GM10248 (cell line): ENCODE measurements around the gene SASH3.

Experiments used
- CTCF ChIA-PET: fragments of 300-600 bp; sonication (Branson Sonifier 250); formaldehyde crosslinking; extraction: SDS; loops from one replicate; lab custom pipeline; 2021; ENCODE audit warnings: antibody characterized with exemption; lab: Yijun Ruan, JAX
- POLR2A ChIA-PET: fragments of 350-650 bp; sonication (Branson Sonifier 250); formaldehyde crosslinking; extraction: SDS; loops from one replicate; lab custom pipeline; 2020; ENCODE audit warnings: antibody characterized with exemption; lab: Yijun Ruan, JAX
- DNase-seq: peaks from one replicate; pipeline ENCODE4 v3.0.0; 2012; ENCODE audit errors: extremely low spot score
- CTCF ChIP-seq: IDR thresholded peaks from 2 replicates; pipeline ENCODE4 v1.5.1; 2012; ENCODE audit warnings: mild to moderate bottlenecking, low read depth; ENCODE audit errors: extremely low read depth, missing control alignments, control extremely low read depth

SASH3 gene

GRCh38 chrX:129825746-129826505 is 46.2 kb downstream of the SASH3 start:
- no peak for DNase-seq
- CTCF ChIA-PET = interaction anchor here (1.0 to 1.9 kb wide), 2 partner anchors 188 to 235 kb away, joined by 3 to 4 read pairs; no protein-coding TSS in a partner anchor
- TF ChIP-seq CTCF = no peak
- POLR2A ChIA-PET = no interaction called here

- no peak for DNase-seq
- CTCF ChIA-PET = interaction anchor here (1.7 to 1.9 kb wide), 2 partner anchors 198 to 230 kb away, joined by 4 to 5 read pairs; no protein-coding TSS in a partner anchor
- POLR2A ChIA-PET = no interaction called here
- no peak for TF ChIP-seq CTCF
Observed at GRCh38 chrX:129830494-129830893, 50.7 kb downstream of the SASH3 start.

GRCh38 chrX:129831091-129831885 is 51.5 kb downstream of the SASH3 start:
- no peak for TF ChIP-seq CTCF
- ChIA-PET POLR2A (no interaction called here), CTCF (no interaction called here)
- DNase-seq = no peak

GRCh38 chrX:129833153-129833990 is 53.6 kb downstream of the SASH3 start:
- DNase-seq = no peak
- ChIA-PET POLR2A (no interaction called here), CTCF (interaction anchor here (1.0 kb wide), 1 partner anchor 287 kb away, joined by 3 read pairs; no protein-coding TSS in a partner anchor)
- TF ChIP-seq CTCF = no peak

GRCh38 chrX:129836827-129837226 is 57.1 kb downstream of the SASH3 start:
- DNase-seq = no peak
- POLR2A ChIA-PET = no interaction called here
- no peak for TF ChIP-seq CTCF
- CTCF ChIA-PET = interaction anchor here (1.2 to 1.8 kb wide), 2 partner anchors 8 to 14 kb away, joined by 3 to 7 read pairs; no protein-coding TSS in a partner anchor

GRCh38 chrX:129840344-129840743 is 60.6 kb downstream of the SASH3 start:
- CTCF ChIA-PET = interaction anchor here (0.8 kb wide), 1 partner anchor 17 kb away, joined by 5 read pairs; no protein-coding TSS in a partner anchor
- no peak for TF ChIP-seq CTCF
- POLR2A ChIA-PET = no interaction called here
- DNase-seq = no peak
